HL-60 (cell line): ENCODE data around the gene LYSMD4.

Experiments
- POLR2AphosphoS5 ChIP-seq: IDR thresholded peaks from 2 replicates; pipeline ENCODE4 v1.6.1; 2012; ENCODE audit warnings: low read depth
- TF ChIP-seq, protein P1 (sequence below): IDR thresholded peaks from one replicate; pipeline ENCODE4 v1.5.1; 2011; ENCODE audit warnings: low read length, control low read depth, inconsistent platforms; ENCODE audit not compliant: insufficient read depth
- TF ChIP-seq, protein P2 (sequence below): IDR thresholded peaks from 2 replicates; pipeline ENCODE4 v1.6.1; 2012; ENCODE audit warnings: low read depth; ENCODE audit not compliant: insufficient replicate concordance

DNA sequence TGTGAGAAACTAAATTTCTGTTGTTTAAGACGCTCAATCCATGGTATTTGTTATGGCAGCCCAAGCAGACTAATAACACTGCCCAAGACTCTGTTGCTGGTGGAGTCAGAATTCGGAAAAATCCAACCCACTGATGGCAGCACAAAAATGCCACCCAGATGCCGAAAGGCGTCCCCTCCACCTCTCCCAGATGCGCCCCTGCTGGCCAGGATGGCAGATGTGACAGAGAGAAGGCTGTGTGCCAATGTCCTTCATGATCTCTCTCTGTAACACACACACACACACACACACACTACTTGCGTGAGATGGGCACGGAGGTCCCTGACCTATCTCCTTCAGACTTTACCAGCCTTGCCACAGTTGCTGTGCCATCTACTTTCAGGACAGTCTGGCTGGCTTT, 10.9 kb upstream of the LYSMD4 start:
- TF ChIP-seq, protein P1, sequence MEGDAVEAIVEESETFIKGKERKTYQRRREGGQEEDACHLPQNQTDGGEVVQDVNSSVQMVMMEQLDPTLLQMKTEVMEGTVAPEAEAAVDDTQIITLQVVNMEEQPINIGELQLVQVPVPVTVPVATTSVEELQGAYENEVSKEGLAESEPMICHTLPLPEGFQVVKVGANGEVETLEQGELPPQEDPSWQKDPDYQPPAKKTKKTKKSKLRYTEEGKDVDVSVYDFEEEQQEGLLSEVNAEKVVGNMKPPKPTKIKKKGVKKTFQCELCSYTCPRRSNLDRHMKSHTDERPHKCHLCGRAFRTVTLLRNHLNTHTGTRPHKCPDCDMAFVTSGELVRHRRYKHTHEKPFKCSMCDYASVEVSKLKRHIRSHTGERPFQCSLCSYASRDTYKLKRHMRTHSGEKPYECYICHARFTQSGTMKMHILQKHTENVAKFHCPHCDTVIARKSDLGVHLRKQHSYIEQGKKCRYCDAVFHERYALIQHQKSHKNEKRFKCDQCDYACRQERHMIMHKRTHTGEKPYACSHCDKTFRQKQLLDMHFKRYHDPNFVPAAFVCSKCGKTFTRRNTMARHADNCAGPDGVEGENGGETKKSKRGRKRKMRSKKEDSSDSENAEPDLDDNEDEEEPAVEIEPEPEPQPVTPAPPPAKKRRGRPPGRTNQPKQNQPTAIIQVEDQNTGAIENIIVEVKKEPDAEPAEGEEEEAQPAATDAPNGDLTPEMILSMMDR, result no peak
- TF ChIP-seq POLR2AphosphoS5, result no peak
- TF ChIP-seq, protein P2, sequence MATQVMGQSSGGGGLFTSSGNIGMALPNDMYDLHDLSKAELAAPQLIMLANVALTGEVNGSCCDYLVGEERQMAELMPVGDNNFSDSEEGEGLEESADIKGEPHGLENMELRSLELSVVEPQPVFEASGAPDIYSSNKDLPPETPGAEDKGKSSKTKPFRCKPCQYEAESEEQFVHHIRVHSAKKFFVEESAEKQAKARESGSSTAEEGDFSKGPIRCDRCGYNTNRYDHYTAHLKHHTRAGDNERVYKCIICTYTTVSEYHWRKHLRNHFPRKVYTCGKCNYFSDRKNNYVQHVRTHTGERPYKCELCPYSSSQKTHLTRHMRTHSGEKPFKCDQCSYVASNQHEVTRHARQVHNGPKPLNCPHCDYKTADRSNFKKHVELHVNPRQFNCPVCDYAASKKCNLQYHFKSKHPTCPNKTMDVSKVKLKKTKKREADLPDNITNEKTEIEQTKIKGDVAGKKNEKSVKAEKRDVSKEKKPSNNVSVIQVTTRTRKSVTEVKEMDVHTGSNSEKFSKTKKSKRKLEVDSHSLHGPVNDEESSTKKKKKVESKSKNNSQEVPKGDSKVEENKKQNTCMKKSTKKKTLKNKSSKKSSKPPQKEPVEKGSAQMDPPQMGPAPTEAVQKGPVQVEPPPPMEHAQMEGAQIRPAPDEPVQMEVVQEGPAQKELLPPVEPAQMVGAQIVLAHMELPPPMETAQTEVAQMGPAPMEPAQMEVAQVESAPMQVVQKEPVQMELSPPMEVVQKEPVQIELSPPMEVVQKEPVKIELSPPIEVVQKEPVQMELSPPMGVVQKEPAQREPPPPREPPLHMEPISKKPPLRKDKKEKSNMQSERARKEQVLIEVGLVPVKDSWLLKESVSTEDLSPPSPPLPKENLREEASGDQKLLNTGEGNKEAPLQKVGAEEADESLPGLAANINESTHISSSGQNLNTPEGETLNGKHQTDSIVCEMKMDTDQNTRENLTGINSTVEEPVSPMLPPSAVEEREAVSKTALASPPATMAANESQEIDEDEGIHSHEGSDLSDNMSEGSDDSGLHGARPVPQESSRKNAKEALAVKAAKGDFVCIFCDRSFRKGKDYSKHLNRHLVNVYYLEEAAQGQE, result no peak
